ENCODE measurements around the gene SH3D19.

GRCh38 chr4:151166636-151167035 is 158.8 kb downstream of the SH3D19 start:
- TF ChIP-seq CTCF (IDR thresholded peaks at IDR 0.05) (no peak), POLR2A (IDR thresholded peaks at IDR 0.05) (no peak)

Measured in testis (tissue), 2 donors.